ENCODE results near the gene IL1RL2. TPM values are rescaled to one million over a fixed set of nuclear protein-coding genes. Genes with fewer than 3 reads are reported as not detected.

Gene IL1RL2
- total RNA-seq, 1 donor from 2014 or later, result not detected

DNA sequence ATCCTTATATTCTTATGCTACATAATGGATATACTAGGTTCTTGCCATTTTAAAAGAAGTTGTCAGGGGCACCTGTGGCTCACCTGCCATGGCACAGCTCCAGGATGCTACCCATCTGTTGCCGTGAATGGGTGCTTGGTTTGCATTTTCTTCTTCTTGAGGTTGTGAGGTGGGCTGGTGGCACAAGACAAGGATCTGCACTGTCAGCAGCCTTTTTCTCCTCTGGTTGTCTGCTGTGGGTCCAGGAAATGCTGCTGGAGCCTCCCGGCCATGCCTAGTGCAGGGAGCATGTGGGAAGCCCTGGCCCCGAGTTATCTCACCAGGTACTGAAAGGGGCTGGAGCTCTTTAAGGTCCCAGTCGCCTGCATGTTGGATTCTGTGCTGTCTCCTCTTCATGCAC is 41.7 kb upstream of the IL1RL2 start:
- no peak overlapping the region for H3K27ac ChIP-seq
- H3K4me1 ChIP-seq, result peaks cover 40% of the 10 kb centered on the region
- H3K4me3 ChIP-seq, result peak overlapping the region; percentile 73

GRCh38 chr2:102145934-102146333 is 40.9 kb upstream of the IL1RL2 start:
- H3K9me3 ChIP-seq, result peaks cover 33% of the 10 kb centered on the region
- H3K4me3 ChIP-seq, result peak overlapping the region; percentile 73
- H3K27me3 ChIP-seq (ENCODE audit: low read depth), result no peaks in the 10 kb centered on the region
- no peak for DNase-seq
- H3K36me3 ChIP-seq, result peaks cover 16% of the 10 kb centered on the region
- peaks cover 41% of the 10 kb centered on the region for H3K4me1 ChIP-seq
- intact Hi-C loops (cut with DNase I), result no loop called here
- TF ChIP-seq, protein P1, sequence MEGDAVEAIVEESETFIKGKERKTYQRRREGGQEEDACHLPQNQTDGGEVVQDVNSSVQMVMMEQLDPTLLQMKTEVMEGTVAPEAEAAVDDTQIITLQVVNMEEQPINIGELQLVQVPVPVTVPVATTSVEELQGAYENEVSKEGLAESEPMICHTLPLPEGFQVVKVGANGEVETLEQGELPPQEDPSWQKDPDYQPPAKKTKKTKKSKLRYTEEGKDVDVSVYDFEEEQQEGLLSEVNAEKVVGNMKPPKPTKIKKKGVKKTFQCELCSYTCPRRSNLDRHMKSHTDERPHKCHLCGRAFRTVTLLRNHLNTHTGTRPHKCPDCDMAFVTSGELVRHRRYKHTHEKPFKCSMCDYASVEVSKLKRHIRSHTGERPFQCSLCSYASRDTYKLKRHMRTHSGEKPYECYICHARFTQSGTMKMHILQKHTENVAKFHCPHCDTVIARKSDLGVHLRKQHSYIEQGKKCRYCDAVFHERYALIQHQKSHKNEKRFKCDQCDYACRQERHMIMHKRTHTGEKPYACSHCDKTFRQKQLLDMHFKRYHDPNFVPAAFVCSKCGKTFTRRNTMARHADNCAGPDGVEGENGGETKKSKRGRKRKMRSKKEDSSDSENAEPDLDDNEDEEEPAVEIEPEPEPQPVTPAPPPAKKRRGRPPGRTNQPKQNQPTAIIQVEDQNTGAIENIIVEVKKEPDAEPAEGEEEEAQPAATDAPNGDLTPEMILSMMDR (IDR thresholded peaks at IDR 0.05), result no peak
- no peak overlapping the region for H3K27ac ChIP-seq
- ATAC-seq, result no peak

More for the DNA sequence above, 41.7 kb upstream of the IL1RL2 start:
- ATAC-seq (no peak), DNase-seq (no peak)
- peaks cover 16% of the 10 kb centered on the region for H3K36me3 ChIP-seq
- H3K9me3 ChIP-seq, result peaks cover 33% of the 10 kb centered on the region
- intact Hi-C loops (cut with DNase I), result no loop called here
- TF ChIP-seq, protein P1 (IDR thresholded peaks at IDR 0.05), result no peak
- no peaks in the 10 kb centered on the region for H3K27me3 ChIP-seq (ENCODE audit: low read depth)

GRCh38 chr2:102147935-102148334 is 38.9 kb upstream of the IL1RL2 start:
- no peaks in the 10 kb centered on the region for H3K27me3 ChIP-seq (ENCODE audit: low read depth)
- no peak overlapping the region for H3K27ac ChIP-seq
- peaks cover 26% of the 10 kb centered on the region for H3K36me3 ChIP-seq
- TF ChIP-seq, protein P1 (IDR thresholded peaks at IDR 0.05), result no peak
- H3K9me3 ChIP-seq, result peaks cover 33% of the 10 kb centered on the region
- no peak overlapping the region for H3K4me3 ChIP-seq
- H3K4me1 ChIP-seq, result peaks cover 42% of the 10 kb centered on the region
- intact Hi-C loops (cut with DNase I), result no loop called here
- DNase-seq (no peak), ATAC-seq (no peak)

GRCh38 chr2:102149243-102149642 is 37.6 kb upstream of the IL1RL2 start:
- TF ChIP-seq, protein P1 (IDR thresholded peaks at IDR 0.05), result no peak
- Histone ChIP-seq H3K36me3 (peaks cover 32% of the 10 kb centered on the region), H3K4me3 (no peak overlapping the region), H3K9me3 (peaks cover 33% of the 10 kb centered on the region), H3K4me1 (peaks cover 53% of the 10 kb centered on the region), H3K27me3 (ENCODE audit: low read depth) (no peaks in the 10 kb centered on the region), H3K27ac (no peak overlapping the region)
- intact Hi-C loops (cut with DNase I), result no loop called here
- ATAC-seq (no peak), DNase-seq (no peak)

- intact Hi-C loops (cut with DNase I), result no loop called here
- peaks cover 33% of the 10 kb centered on the region for H3K9me3 ChIP-seq
- ATAC-seq (no peak), DNase-seq (no peak)
- TF ChIP-seq, protein P1 (IDR thresholded peaks at IDR 0.05), result no peak
- H3K27ac ChIP-seq, result no peak overlapping the region
- H3K36me3 ChIP-seq, result peaks cover 38% of the 10 kb centered on the region
- no peaks in the 10 kb centered on the region for H3K27me3 ChIP-seq (ENCODE audit: low read depth)
- no peak overlapping the region for H3K4me3 ChIP-seq
- peaks cover 59% of the 10 kb centered on the region for H3K4me1 ChIP-seq
These were observed 37.0 kb upstream of the IL1RL2 start for GRCh38 chr2:102149644-102150455.

Measured in lower lobe of right lung (tissue), 2 donors.